GM21360 (cell line): ENCODE data around the gene PCDHAC2.

Source experiments
- ATAC-seq: cut with Tn5 transposase; IDR thresholded peaks from one replicate; pipeline ENCODE4 v1.9.1; 2021; ENCODE audit warnings: mild to moderate bottlenecking, moderate library complexity; ENCODE audit not compliant: unreplicated experiment

Gene PCDHAC2

DNA sequence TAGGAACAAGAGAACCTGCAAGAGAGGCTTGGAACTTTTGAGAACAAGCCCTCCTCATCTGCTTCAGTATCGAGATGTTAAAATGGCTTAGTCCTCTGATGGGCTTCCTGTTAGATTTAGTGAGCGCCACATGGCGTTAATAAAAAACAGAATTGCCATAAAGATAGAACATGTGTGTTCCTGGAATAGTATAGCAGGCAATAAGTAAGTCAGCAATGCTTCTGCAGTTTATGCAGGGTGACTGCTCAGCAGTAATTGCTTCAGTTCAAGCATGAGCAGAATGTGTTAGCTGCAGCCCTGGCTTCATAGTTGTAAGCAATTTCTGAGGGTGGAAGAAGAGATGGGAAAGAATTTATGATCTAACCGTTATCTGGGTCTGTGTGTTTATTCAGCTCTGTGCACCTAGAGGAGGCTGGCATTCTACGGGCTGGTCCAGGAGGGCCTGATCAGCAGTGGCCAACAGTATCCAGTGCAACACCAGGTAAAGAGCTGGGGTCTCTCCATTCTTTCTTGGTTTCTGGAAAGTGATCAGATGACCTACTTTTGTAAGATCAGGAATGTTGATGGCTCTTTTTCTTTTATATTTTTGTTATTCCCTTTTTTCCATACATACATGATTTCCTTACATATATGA is 15.9 kb downstream of the PCDHAC2 start:
- ATAC-seq, result no peak

DNA sequence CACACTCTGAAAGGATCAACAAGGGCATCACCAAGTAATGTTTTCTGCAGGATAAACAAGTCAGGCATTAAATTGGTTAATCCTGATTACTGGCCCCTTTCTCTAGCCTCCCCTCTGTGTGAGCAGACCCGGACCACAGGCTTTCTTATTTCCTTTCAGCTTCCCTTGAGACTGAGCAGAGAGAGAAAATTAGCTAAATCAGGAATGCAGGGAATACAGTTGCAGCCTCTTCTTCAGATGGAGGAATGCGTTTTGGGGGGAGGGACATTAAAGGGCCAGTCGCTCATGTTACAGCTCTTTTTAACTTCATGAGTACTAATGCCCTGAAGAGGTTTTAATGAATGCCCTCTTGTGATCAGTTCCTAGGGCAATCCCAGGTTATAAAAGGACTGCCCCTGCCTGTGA is 19.8 kb downstream of the PCDHAC2 start:
- no peak for ATAC-seq

DNA sequence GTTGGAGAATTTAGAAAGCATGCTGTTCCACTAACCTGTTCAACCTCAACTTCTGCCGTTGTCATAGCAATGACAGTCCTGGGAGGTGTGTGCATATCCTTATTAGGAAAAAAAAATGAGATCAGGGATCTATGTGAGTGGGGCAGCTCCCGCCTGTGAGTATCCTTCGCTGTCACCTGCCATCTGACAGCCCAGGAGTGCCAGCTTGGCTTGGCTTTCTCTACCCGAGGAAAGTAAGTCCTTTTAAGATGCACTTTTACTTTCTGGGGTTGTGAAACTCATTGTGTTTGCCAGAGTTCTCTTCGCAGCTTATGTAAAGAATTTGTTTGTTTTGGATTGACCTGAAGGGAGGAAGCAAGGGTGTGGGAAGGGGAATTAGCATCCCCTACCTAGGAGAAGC is 21.8 kb downstream of the PCDHAC2 start:
- no peak for ATAC-seq

DNA sequence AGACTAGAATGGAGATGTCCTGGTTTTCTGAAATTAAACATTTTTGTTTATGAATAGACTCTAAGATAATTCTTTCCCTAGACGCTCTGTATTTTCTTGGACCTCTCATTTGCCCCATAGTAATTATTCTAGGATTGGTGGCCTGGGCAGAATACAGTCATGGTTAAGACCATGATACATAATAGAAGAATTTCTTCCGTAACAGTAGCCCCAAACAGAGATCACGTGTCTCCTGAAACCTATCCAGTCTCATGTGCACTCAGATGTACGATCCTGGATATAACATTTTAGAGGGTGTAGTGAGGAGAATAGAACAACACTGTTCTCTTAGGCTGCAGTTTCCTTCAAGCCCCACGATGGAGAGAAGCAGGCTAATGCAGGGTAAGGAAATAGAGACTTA is 22.3 kb downstream of the PCDHAC2 start:
- ATAC-seq, result no peak

DNA sequence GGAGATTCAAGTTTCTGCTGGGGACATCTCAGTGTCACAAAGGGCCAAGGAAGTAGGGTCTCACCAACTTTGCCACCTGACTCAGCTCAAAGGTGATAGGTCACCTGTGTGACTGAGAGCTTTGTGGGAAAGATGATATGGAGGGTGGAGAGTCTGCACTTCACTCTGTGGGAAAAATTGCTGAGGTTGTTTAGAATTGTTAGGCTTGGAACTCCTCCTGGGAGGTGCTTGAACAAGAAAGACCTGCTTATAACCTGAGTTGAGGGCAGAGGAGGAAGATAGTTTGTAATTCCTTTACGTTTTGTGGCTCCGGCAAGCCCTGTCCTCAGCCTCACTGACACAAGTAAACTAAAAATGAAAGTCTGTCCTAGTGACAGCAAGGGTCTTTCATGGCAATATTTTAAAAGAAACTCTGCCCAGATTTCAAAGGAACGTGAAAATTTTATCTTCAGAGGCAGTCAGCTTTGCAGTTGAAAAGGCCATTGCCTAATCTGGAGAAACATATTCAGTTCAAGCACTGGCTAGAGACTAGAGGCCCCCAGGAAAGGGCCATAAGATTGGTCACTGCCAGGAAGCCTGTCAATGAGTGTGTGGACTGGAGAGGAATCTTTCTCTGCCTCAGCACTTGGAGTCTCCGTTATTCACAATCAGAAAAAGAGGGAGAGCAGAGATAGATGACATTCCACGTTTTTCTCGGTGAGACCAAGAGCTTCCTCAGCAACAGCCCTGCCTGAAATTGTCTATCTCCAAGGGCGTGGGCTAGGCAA is 23.2 kb downstream of the PCDHAC2 start:
- no peak for ATAC-seq

DNA sequence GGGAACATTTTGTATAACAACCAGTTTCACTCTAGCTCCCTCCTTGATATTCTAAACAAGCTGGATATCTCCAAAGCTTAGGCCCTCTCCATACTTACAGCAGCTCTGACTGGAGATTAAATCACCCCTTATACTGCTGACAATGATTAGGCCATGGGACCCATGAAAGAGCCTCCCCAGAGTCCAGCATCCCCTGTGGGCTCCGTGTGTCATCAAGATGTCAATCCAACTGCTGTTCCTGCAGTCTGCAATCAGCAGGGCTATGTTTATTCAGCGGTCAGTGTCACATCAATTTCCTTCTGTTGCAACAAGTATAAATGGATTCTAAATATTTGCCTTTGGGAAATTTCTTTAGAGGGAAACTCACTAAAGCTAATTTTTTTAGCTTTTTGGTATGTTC is 26.6 kb downstream of the PCDHAC2 start:
- ATAC-seq, result no peak

DNA sequence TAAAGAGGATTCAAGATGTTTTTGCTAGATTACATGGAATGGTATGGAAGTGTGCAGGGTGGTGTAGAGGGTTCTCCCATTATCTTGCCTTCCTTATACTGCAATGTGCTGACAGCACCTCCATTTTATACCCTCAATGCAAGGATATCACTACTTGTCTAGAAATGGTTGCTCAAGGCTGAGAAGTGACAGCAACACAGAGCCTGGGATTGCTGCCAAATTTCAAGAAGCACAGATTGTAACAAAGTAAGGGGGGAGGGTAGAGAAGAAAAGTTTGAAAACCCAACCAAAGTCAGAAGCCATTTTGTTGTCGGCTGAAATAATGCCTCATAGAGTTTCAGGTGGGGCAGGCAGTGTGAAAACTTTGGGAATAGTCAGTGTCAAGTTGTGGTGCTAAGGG is 29.8 kb downstream of the PCDHAC2 start:
- no peak for ATAC-seq

DNA sequence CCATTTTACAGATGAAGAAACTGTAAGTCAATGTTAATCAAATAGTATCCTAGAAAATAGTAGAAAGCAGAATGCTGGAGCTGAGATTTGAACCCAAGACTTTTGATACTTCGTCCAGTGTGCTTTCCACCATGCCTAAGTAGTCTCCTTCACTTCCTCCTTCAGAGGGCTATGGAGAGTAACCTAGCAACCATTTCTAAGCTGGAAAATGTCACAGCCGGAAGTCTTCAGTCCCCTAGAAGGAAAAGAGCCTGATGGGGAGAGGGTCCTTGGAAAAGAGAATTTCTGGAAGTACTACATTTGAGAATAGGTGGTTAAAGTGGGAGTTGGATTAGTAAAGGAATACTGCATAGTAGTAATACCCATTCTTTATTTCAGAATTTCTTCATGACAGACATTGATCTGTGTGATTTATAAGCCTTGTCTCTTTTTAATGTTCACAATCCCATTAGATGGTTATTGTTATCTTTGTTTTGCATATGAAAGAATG is 32.7 kb downstream of the PCDHAC2 start:
- no peak for ATAC-seq

DNA sequence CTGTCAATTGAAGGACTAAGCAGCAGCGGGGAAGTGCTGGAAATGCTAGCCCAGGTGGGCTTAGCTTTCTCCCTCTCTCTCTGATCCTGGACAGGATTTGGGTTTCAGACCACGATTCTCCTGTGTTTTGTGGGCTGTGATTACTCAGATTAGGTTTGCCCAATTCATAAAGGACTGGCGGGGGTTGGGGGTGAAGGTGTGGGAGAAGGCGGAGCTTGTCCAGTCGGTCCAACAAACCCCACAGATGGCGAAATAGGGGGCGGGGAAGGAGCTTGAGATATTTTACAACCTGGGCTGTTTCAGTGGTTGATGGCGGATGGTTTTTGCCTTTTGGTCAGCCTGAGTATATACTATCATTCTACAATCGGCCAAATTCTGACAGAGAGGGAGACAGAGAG is 35.2 kb downstream of the PCDHAC2 start:
- no peak for ATAC-seq

DNA sequence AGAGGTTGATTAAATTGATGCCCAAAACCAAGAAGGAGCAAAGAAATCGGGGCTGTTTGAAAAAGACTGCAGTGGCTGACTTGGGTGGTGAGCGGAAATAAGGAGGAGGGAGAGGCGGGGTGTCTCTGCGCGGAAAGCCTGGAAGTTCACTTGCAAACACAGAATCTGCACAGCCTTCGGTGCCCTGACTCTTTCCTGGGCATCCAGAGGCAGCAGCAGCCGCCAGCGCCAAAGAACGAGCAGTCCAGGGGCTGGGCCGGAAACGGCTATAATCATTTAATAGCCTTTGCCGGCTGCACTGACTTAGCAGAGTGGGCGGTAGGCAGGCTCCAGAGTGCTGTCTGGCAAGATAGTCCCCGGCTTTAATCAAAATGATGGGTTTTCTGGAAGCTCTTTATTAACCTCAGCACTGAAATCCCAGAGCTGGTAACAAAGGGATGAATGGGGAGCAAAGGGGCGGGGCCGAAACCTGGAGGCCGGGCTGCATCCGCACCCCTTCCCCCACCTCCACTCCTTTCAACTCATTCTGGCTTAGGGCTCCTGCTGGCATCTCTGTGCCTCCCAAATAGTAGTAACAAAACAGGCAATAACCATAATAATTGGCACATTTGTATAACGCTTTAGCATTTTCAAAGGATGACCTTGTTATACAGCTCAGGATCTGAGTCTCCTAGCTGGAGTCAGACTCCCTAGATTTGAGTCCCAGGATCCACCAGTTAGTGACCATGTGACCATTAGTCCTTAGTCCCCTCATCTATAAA is 35.7 kb downstream of the PCDHAC2 start:
- ATAC-seq, result no peak

DNA sequence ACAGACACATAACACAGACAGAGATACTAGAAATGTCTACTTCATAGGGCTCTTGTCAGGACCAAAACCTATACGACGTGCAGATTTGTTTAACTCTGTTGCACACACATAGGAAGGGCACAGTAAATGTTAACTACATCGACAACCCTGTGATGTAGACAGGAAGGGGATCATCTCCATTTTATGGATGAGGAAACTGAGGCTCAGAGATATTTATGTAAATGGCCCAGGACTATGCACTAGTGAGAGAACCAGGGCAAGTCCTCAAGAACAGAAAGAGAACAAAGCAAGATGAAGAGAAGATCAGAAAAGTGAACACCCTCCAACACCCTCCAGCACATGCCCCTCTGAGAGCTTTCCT is 36.3 kb downstream of the PCDHAC2 start:
- ATAC-seq, result no peak

DNA sequence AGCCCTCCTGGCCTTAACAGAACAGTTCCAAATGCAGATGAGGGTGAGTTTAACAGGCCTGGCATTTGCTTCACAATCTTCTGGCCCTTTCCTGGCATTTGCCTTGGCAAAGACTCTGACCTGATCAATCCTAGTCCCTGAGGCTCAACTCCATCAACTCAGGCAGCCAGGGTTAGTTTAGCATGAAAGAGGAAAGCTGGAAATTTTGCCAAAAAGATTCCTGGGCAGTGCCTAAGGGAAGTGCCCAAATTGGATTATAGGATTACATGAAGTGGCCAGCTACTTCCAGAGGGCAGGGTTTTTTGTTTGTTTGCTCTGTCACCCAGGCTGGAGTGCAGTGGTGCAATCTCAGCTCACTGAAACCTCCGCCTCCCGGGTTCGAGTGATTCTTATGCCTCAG is 36.8 kb downstream of the PCDHAC2 start:
- ATAC-seq, result no peak

DNA sequence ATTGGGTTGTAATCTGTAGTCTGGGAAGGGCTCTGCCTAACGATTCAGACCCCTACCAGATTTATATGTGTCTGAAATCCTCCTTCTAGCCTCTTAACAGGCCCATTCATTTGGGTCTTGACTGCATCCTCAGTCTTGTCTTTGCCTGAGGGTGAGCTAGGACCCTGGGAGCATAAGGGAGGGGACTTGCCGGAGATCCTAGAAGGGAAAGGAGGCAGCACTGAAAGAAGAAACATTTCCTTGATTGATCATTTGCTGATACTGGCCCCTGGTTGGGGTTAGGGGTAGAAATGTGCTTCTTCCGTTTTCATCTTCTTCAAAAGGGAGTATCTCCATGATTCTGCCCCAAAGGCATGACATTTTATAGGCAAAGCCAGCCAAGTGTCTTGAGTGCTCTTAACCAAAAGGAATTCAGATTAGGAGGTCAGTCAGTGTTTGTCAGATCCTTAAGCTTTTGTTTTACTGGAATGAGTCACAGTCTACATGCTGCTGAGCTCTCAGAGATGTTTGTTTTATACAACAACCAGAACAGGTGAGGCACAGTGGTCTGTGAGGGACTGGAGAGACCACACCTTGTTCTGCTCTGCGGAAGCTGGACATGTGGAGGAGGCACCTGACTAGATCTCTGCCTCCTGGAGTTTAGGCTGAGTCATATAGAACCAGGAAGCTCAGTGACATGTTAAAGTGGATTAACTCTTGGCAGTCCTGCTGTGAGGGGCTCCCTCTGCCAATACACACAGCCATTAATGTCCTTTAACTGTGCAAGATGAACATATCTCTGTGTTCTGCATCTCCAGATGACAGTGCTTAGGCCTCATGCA is 37.7 kb downstream of the PCDHAC2 start:
- no peak for ATAC-seq

DNA sequence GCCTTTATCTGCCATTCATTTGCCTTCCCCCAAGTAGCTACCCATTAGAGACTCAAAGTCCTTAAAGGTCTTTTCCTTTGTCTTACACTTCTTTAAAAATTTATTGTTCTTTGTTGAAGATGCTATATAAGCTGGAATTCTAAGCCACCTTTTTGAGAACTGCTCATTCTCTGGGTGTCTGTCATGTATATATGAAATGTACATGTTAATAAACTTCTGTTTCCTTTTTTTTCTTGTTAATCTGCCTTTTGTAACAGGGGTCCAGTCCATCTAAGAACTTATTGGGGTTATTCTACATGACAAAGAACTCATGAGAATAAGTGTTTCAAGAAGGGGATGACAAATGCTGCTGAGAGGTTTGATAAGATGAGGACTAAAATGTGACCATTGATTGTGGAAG is 41.5 kb downstream of the PCDHAC2 start:
- no peak for ATAC-seq

DNA sequence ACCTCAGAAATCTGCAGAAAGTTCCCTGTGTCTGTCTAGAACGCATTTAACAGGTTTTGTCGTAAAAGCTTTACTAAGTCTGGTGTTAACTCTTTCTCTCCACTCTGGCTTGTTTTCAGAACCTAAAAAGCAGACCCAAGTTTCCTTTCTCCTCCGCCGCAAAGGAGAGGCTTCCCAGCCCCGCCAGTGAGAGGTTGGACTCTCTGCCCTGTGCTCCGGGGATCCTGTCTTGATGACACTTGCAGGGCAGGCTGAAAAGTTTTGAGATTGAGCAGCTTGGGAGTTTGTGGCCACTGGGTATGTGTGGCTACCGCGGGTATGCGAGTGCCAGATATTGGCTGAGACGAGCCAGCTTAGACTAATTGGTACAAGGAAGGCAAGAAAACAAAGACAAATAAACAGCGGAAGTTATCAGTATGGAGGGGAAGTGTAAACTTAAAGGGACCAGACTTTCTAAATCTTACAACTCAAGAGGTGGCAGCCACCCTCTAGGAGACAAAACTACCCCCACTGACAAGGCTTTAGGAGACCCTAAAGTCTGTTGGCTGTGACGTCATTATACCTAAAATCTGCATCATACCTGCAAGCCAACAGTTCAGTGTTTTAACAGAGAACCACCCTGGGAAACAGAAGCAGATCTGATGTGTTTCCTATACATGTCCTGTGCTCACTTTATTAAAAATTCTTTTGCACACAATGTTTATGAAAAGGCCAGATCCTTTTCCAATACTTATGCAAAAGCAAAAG is 43.9 kb downstream of the PCDHAC2 start:
- ATAC-seq, result no peak

DNA sequence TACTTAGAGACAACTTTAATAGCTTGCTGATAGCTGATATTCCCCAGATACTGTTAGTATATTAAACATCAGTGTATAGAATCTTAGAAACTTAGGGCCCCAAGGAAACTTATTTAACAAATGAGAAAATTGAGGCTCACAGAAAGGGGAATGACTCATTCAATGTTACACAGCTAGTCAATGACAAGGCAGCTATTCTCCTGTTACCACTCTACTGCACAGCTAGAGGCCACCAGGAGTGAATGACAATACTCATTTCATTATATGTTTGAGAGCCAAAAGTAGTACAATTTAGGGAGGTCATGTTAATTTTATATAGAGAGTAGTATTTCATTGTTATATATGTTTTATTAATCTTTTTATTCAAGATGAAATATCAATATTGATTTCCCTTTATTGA is 51.7 kb downstream of the PCDHAC2 start:
- no peak for ATAC-seq
